CD4-positive, alpha-beta T cell treated with Interleukin-4 for 4 hours (primary cell): Measurements from ENCODE around the gene FAM193B.
A peak's percentile ranks its signal among the peaks of the same experiment; 100 is the strongest.
"Not testable (repeated sequence)": the region's sequence is repeated elsewhere in the genome, so short reads cannot be mapped to it uniquely, and the experiment has no call there.

Experiments
- DNase-seq: peaks from one replicate; pipeline ENCODE4 v3.0.0-alpha.2; 2020

Gene FAM193B

DNA sequence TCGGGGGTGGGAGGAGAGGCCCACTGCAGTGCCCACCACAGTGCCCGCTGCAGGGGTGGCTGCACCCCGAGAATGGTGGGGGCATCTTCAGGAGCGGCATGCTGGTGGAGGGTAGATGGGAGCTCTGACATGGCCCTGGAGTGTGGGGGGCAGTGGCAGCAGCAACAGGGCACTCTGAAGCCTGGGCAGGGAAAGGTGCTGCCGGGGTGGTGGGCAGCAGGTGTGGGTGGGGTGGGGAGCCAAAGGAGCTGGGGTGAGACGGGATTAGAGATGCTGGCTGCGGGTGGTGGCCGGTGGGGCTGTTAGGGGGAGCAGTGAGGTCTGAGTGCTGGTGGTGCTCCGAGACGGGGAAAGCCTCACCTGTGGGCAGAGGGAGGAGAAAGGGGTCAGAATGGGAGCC, 18.0 kb downstream of the FAM193B start:
- no peak for DNase-seq

DNA sequence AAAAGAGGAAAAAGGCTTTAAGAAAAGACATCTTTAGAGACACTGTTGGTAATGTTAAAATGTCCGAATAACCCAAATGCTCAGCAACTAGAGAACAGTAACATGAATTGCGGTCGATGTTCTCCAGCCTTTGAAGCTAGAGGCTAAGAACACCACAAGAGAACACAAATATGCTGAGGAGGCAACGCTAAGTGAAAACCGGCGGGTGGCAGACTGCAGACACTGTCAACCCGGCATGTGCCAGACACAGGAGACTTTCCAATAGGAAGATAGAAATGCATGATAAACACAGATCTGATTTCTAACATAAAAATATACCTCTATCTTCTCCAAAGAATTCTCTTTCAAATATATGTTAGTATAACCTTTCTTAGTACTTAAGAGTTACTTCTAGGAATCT, 19.2 kb downstream of the FAM193B start:
- no peak for DNase-seq

DNA sequence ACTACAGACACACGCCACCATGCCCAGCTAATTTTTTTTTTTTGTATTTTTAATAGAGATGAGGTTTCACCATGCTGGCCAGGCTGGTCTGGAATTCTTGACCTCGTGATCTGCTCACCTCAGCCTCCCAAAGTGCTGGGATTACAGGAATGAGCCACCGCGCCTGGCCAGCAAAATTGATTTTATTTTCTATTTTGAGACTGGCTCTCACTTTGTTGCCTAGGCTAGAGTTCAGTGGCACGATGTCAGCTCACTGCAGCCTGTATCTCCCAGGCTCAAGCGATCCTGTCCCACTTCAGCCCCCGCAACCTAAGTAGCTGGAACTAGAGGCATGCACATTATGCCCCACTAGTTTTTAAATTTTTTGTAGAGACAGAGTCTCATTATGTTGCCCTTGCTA, 19.9 kb downstream of the FAM193B start:
- DNase-seq = not testable (repeated sequence)

DNA sequence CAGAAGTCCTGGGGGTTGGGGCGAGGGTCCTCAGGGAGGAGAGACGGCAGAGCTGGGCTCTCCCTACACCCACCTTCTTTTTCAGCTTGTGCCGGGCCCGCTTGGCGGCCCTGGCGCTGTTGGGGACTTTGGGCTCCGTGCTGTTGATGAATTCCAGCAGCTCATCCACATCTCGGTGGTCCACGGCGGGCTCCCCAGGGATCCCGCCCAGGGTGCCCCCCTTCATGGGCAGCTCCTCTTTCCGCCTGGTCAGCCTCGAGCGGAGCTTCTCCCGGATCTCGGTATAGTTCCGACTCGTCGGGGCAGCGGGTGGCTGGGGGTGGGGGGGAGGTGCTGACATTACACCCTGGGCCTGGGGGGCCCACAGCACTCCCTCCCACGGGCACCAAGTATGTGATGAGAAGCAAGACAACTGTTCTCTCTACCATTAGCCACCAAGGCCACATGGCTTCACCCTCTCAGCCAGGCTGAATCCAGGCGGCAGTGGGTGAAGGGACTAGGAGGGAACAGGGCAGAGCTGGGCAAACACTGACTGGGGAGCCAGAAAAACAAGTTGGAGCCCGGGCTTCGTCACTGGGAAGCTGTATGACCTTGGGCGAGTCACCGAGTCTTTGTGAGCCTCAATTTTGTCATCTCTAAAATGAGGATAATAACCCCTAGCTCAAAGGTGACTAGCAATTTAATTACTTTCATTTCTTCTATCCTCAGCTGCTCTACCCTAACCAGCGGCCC, 23.0 kb downstream of the FAM193B start:
- DNase-seq = no peak

DNA sequence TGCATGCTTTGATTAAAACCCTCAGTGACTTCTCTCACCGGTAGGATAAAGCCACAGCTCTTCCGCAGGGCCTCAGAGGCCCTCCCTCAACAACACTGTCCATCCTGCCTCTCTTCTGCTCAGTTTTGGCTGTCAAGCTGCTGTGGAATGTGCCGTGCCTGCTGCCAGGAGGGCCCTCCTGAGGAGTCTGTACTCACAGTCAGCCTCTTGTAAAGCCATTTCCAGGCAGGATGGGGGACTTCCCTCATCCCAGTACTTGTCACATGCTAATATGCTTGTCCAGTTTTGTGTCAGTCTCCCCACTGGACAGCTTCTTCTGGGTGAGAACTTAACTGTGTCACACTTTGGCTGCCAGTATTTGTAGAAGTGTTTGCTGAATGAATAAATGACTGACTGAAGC, 23.7 kb downstream of the FAM193B start:
- no peak for DNase-seq

DNA sequence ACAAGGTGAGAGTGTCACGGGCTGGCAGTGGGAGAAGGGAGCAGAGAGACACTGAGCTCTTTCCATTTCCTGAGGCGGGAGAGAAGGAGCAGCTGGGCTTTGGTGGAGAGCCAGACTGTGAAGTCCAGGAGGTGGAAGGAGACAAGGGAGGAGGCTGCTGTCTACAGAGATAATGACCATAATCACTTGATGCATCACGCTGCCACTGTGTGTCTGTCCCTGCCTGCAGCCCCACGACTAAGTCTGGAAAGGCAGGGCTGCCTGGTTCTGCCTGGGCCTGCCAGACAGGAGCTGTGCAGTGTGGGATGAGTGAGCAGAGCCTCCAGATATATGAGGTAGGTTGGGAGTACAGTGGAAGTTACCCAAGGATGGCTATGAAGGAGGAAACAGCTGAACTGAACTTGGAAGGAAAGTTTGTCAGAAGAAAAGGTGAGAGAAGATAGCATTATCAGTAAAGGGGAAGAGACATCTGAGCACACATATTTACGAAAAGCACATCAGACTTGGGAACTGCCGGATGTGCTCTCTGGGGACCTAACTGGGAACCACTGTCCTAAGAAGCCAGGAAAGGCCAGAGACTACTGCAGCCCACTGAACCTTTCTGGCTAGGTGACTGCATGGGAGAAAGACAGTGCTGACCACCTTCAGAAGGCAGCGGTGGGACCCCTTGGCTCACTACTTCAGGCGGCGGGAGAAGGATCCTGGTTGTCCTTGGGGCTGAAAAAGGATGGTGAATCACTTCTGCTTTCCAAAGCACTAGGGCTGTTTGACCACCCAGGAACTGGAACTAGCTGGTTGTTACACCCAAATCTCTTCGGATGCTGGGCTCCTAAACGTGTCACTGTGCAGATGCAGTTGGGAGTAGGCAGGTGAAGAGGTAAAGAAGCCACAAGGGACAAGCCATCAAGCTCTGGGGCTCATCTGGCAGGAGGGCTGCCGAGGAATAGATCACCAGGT, 24.8 kb downstream of the FAM193B start:
- DNase-seq = no peak

DNA sequence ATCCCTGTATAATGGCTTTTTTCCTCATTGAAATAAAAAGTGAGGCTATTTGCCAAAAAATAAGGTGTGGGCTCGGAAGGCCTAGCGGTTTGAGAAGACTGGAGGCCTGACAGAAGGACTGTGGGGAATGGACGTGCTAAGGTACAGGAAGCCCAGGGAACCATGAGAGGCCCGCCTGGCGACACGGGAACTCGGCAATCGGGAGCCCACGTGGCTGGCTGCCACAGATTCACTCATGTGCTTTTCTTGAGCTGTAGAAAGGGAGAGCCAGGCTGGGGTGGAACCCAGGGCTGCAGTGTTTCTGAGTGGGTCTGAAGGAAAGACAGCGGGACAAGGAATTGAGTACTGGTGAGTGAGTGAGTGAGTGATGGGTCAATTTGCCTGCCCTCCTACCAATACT, 25.7 kb downstream of the FAM193B start:
- no peak for DNase-seq

DNA sequence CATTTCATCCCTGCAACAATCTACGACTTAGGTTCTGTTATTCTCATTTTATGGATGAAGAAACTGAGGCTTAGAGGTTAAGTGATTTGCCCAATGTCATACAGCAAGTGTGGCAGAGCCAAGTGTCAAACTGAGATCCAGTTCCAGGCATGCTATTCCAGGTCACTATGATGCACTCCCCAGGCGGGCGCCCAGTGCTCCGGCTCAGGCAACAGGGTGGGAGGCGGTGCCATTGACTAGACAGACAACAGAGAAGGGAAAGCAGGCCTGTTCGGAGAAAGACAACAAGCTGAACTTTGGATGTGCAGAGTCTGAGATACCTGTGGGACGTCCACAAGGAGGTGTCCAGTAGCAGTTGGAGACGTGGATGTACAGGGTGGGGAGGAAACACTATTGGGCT, 26.8 kb downstream of the FAM193B start:
- DNase-seq = no peak

DNA sequence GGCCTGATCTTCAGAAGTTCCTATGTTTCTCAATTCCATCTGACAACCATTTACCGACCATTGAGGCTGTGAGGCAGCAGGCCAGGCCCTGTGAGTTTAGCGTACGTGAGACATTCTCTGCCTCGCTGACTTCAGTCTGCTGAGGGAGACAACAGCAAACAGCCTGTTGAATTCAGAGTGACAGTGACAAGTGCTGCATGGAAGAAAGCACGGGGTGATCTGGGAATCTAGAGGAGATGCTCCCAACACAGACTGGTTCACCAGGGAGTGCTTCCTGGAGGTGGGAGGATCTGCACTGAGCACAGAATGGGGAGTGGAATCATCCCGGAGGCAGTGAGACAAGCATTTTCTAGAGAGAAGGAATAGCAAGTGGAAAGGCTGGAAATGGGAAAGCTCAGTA, 27.6 kb downstream of the FAM193B start:
- no peak for DNase-seq

DNA sequence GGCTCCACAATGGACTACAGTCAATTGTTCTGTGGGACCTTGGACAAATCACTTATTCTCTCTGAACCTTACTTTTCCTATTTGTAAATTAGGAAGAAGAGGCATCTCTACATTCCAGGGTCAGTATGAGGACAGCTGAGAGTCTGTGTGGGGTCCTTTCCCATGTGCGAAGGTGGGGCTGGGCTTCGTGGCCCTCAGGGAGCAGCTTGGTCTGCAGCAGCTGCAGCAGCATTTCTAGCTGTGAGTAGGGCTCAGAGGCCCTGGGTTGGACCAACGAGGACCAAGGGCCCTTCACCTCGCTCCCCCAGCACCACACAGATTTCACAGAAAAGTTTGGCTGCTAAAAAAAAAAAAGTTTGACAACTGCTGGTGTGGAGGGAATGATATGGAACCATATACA, 28.2 kb downstream of the FAM193B start:
- DNase-seq = no peak

DNA sequence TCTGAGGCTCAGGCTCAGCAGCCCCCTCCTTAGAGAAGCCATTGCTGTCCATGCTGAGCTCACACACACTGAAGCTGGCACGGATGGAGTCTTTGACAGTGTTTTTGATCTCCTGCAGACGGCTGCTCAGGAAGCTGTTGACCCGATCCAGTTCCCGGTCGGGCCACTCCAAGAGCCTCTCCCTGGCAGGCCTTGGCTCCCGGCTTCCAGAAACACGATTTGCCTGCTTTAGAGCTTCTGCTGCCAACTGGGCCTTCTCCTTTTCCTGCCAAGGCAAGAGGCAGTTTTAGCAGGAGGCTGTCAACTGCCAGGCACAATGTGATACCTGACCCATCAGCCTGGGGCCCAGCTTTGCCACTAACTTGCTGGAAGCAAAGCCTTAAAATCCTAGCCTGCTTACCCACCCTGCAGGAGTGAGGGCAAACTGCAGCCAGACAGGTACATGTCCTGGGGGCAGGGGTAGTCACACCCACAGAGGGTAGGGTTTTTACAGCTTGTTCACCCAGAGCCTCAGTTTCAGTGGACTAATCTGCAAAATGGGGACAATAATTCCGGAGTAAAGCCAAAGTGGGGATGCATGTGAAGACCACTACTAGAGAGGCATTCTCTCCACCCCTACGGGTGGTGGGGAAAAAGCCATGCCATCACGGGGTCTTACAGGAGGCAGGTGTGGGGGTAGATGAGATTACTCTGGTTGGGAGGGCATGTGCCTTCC, 29.3 kb downstream of the FAM193B start:
- no peak for DNase-seq

DNA sequence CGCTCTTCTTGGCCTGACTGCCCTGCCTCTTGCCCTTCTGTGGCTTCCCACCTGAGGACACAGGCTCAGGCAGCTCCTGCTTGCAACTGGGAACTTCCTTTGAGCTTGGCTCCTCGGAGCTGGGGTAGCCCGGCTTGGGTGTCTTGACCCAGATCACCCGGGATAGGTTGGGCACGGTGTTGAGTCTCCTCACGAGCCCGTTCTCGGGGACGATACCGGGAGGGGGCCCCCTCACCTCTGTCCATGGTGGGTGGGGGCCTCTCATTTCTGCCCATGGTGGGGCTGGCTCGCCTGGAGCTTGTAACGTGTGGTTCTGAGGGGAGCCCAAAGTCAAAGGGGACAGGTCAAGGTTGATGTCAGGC, 29.8 kb downstream of the FAM193B start:
- no peak for DNase-seq

DNA sequence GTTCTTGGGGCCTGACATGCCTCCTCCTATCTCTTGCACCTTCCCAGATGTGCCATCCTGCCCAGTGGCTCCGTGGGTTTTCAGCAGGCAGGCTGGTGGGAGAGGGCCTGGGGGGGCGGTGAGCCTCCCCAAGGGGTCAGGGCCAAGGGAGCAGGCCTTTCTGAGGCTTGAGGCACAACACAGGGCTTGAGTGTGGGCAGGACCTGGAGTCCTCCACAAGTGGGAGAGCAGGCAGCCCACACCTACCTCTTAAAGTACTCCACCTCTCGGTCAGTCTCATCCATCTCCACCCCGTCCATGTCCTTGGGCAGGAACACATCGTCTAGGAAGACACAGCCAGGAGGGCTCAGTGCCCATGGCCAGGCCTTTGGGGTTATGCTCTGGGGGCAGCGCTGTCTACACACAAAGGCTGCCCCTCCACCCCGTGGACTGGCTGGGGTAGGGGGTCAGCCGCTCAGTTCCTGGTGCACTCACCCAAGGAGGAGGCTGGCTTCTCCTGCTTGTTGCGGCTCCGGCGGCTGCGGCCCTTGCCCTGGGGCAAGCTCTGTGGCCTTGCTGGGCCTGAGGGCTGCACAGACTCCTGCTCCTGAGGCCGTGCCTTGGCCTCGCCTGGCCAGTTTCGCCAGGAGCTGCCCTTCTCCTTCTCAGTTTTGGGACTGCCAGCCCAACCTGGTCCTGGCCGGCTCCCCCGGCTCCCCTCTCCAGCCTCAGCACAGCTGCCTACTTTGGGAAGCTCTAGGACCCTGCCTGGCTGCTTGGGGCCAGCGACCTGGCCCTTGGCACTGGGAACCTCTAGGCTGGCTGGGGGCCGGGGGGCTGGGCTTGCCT, 30.4 kb downstream of the FAM193B start:
- DNase-seq = no peak

DNA sequence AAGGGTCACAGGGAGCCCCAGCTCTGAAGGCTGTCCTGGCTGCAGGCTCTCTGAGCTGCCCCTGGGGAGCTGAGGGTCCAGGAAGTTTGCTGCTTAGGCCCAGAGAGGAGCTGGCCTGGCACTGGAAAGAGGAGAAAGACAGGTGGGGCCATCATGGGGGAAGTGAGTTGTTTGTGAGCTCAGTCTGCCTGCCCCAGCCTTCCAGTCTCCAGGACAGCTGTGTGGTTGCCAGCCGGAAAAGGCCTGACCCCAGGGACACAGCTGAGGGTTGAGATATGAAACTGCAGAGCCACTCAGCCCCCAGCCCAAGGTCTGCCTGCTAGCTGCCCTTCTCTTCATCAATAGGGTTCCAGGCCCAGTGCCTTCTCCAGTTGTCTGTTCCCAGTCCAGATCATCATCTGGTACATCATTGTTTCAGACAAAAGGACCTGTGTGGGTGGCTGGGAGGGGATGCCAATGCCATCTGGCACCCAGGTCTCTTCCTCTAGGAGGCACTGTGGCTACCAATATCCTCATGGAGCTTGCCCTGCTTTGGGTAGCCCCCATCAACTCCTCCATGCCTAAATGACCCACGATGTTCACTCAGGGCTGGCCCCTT, 33.3 kb downstream of the FAM193B start:
- DNase-seq = no peak

DNA sequence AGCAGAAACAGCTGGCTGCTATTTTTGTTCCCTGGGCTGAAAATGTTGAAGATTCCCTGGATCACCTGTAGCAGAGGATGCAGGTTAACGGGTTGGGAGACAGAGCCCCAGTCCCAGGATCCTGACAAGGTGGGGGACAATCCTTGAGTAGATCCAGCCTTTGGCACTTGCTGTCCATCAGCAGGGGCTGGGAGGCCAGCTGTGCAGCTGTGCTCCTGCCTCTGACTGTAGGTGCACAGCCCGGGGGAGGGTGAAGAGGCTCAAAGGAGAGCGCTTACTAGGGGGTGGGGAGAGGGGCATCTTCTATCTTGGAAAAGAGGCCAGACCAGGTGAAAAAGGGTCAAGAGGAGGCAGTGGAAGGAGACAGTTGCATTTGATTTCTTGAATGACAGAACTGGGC, 34.1 kb downstream of the FAM193B start:
- no peak for DNase-seq

DNA sequence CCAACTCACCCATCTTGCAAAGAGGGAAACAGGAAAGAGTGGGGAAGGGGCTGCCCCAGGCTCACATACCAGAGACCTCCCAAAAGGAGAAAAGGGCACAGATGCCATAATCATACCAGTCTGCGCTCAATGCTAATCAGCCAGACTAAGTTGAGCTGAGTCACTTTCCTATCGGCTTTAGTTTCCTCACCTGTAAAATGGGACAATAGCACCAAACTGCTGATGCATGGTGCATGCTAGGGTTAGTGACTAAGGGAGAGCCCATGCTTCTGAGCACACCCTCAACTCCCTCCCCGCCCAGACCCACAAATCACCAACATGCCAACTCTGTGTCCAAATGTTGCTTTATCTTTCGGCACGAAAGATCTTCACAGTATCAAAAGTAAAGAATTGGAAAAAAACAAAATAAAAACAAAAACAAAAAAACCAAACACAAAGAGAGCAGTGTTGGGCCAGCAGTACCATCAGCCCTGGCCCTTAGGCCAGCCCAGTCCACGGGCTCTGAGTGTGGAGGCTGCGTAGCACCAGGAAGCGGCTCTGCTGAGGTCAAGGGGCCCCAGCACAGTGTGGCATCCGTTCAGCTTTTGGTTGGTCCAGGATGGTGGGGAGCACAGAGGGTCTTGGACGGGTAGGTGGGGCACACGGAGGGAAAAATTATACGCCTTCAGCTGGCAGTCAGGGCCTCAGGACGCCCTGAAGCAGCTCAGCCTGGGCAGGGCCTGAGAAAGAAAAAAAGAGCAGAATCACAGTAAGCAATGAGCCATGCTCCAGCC, 34.7 kb downstream of the FAM193B start:
- DNase-seq = no peak

DNA sequence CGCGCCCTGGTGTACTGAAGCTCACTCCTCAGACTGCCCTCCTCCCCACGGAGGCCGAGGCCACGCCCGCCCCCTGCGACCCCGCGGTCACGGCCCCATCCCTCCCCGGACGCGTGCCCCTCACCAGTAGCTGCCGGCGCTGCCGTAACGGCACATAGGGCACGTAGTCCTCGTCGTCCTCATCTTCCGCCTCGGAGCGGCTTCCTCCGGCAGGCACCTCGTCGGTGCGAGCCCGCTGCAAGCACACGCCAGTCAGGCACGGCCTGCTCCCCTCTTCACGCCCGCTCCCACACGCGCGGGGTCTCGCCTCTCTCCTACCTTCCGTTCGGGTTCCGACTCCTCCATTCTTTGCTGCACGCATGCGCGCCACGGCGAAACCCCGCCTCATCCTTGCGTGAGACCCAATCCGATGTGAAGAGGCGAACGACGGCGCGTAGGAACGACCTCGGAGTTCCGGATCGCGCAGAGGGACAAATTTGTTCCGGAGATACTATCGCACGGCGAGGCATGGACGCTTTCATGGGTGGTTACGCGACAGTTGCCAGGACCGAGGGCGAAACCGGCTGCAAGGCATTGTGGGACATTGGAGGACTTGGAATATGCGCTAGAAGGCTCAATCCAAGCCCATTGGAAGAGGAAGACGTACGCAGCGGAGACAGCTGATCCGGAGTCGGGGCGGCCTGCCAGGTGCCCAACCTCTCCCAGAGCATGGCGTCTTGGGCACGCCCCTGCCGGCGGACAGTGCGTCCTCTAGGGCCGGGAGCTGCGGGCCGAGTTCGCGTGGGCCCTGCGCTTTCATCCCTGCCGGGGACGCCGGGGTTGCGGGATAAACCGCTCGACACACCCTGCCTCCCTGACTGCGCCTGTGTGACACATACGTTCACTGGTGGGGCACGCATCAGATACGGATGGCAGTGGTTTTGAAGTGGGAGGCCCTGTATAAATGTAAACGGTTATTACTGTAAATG, 37.5 kb downstream of the FAM193B start, which contains the start of gene DDX41:
TSS of gene DDX41 (minus strand) at position 361 of the 968 bp plus-strand sequence. CDS start at position 345, 16 bp downstream.
- DNase-seq = peak; percentile 97

DNA sequence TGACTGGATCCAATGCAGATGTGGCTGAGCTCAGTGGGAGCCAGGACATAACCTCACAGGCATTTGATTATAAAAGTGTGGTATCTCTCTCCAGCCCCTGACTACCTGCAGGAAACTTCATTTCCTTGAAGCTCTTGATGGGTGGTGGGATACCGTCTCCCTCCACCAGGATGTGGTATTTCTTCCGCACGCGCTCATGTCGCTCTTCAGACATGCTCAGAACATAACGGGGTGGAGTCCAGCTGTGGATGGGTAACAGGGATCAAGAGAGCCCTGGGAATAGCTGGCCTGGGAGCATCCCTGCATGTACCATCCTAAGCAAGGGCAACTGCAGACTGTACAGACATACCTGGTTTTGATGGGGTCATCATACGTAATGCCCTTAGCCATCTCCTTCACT, 38.8 kb downstream of the FAM193B start:
- no peak for DNase-seq

DNA sequence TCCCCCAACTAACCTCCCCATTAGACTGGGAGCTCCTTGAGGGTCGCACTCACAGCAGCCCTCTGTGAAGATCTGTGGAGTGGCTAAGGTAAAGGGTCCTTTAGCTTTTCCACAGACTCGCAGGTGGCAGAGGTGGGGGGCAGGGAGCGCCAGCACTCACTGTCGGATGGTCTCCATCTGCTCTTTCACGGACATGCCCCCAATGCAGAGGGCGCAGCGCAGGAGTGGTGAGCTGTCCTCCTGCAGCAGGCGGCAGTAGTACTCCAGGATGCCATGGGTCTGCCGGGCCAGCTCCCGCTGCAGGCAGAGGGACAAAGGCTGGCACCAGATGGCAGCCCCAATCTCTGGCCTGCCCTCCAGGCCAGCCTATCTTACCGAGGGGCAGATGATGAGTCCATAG, 39.8 kb downstream of the FAM193B start:
- DNase-seq = no peak

DNA sequence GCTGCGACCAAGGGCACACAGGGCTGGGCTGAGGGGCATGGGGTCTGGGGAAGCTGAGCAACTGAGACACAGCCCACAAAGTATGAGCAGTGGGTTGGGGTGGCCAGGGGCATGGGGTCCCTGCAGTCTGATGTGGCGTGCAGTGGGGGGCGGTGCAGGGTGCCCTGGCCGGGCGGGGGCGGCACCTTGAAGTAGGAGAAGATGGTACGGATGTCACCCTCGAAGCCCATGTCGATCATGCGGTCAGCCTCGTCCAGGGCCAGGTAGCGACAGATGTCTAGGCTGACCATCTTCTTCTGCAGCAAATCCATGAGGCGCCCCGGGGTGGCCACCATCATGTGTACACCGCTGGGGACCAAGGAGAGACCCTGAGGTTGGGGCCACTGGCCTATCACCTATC, 40.9 kb downstream of the FAM193B start:
- no peak for DNase-seq
